GM12873 (cell line): ENCODE data around the gene CAMK1D.

ENCODE experiments used
- TF ChIP-seq, protein P1 (sequence below): IDR thresholded peaks from 2 replicates; pipeline ENCODE4 v1.5.1; 2012; ENCODE audit warnings: low read depth, mild to moderate bottlenecking, moderate library complexity, low read length, control low read depth; ENCODE audit not compliant: insufficient read depth; ENCODE audit errors: missing control alignments

The CAMK1D gene

DNA sequence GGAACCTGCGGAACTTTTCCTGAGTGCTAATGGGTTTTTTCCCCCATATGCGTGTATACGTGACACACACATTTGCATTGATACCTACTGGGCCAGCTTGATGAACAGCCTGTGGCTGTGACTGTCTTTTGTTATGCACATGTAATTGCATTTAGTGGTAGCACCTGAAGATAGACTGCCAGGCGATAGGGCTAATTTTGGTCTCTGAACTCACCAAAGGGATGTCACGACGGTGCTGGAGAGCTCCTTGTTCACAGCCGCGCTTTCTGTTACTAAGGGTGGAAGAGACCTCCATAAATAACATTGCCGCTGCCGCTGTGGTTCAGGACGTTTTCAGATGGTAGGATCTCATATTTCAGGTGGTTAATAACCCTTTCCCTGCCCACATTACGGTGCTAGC is 133.2 kb downstream of the CAMK1D start:
- TF ChIP-seq, protein P1, sequence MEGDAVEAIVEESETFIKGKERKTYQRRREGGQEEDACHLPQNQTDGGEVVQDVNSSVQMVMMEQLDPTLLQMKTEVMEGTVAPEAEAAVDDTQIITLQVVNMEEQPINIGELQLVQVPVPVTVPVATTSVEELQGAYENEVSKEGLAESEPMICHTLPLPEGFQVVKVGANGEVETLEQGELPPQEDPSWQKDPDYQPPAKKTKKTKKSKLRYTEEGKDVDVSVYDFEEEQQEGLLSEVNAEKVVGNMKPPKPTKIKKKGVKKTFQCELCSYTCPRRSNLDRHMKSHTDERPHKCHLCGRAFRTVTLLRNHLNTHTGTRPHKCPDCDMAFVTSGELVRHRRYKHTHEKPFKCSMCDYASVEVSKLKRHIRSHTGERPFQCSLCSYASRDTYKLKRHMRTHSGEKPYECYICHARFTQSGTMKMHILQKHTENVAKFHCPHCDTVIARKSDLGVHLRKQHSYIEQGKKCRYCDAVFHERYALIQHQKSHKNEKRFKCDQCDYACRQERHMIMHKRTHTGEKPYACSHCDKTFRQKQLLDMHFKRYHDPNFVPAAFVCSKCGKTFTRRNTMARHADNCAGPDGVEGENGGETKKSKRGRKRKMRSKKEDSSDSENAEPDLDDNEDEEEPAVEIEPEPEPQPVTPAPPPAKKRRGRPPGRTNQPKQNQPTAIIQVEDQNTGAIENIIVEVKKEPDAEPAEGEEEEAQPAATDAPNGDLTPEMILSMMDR: no peak

DNA sequence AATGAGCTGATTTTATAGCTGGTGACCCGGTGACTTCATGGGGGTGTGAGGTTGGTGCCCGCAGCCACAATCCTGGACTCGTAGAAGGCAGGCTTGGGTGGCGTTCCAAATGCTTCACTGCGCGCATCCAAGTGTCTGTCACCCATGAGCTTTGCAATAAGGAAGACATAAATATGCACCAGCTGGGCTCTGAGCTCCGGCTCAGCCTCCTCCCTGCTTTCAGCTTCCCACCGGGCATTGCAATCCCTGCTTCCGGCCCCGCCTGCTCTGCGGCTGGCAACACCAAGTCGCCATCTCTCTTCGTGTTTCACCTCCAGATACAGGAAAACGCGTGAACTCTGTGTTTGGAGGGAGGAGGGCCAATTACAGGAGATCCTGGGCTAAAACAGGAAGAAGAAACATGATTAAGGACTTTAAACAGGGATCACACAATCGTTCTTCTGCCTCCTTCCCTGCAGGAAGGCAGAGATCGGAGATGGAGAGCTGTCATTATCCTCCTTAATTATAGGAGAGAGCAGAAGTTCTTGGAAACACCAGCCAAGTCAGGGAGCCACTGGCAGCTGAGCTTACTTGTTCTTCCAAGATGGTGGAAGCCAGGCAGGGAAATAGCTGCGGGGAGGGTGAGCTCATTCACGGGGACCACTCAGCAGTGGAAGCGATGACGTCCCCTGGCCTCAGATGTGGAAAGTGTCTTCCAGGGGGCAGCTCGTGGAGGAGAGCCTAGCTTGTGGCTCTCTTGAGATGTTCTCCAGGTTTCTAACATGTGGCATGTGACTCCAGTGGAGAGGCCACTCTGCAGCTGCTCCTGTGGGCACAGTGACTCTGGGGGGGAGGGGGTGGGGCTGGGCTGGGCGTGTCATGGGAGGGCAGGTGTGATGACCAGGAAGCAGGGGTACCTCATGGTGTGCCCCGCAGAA is 134.9 kb downstream of the CAMK1D start:
- TF ChIP-seq, protein P1: no peak

DNA sequence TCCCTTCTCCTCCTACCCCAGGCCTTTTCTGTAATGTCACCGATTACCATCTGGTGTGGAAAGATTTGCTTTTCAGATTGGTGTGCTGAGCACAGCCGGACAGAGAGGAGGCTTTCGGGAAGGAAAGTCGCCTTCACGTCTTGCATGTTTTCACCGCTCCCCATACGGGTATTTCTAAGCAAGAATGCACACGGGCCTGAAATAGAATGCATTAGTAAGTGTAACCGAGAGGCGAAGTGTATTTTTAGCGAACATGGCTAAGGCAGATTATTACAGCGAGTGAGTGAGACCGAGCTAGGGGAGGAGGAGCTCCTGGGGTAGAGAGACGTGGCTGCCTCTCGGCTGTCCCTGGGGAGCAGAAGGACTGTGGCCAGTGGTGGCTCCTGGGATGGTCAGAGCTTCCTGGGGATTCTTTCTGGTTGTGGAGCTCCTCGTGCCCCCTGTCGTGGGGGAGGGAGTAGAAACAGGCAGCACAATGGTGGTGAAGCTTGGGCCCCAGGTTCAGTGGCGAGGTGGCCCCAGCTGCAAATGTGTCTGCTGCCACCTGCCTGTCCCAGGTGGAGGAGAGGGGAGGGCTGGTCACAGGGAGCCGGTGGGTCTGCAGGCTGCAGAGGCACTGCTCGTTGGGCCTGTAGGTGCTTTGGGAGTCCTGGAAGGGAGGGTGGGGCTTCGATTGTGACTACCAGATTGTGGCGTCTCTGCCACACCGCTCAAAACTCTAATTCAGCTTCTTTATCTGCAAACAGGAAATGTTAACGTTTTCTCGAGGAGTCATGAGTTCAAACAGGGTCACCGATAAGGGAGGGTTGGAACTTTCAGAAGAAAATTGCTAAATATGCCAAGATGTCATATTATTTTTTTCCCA is 135.8 kb downstream of the CAMK1D start:
- TF ChIP-seq, protein P1: peak; percentile 26

- TF ChIP-seq, protein P1: no peak
Measured at GRCh38 chr10:12487366-12487765, 138.0 kb downstream of the CAMK1D start.

- TF ChIP-seq, protein P1: no peak
Measured at GRCh38 chr10:12488626-12489025, 139.3 kb downstream of the CAMK1D start.

DNA sequence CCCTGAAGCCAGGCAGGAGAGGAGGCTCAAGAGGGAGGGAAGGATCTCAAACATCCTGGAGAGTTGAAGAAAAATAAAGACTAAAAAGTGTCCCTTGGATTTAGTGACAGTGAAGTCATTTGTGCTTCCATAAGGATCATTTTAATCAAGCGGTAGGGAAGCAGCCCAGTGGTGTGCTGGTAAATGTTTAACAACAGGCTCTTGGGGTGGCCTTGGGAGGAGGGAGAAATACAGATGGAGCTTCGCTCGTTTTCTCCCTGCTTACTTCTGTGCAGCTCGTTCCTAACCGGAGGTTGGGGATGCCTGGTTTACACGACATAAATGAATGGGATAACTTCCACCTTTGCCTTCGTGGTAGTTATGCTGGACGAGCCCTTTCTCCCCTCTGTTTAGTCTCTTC is 140.0 kb downstream of the CAMK1D start:
- TF ChIP-seq, protein P1: no peak

DNA sequence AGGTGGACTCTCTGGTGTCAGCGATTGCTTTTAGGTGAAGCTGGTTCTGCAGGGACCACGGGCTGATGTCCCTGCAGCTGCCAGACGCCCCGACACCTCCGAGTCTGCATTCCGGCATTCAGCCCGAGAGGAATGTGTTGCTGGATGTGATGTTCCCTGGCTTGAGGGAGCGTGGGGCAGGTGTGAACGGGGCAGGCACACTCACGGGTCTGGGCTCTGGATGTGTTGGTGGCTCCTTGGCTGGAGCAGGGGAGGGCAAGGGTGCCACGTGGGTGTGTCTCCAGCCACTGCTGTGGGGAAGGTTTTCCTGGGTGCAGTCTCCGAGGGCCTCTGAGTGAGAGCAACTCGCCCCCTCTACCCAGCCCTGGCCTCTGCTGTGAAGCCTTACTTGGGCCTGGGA is 140.5 kb downstream of the CAMK1D start:
- TF ChIP-seq, protein P1: no peak
